T follicular helper cell (primary cell): ENCODE results near the gene TBX2.

Experiments
- DNase-seq: peaks from one replicate; pipeline ENCODE4 v3.0.0-alpha.2; 2020; ENCODE audit warnings: low read depth

The TBX2 gene

DNA sequence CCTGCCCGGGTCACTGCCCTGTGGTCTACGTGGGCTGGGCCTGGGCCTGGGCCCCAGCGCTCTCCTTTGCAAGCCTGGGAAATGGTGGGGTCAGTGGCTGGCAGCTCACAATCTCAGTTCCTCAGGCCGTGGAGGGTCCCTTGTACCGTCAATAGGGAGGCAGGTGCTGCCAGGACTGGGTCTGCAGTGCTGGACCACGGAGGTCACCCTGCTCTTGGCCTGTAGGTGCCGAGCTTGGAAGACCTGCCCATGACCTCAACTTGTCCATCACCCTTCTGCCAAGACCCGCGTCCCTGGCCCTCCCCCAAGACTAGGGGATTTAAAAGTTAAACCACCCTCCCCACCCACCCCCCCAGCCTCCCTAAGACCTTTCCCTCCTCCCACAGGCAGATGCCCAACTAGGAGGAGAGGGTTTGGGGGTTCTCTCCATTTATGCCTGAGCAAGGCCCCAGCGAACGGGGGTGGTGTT lies 2.5 kb downstream of the TBX2 start:
- no peak for DNase-seq

DNA sequence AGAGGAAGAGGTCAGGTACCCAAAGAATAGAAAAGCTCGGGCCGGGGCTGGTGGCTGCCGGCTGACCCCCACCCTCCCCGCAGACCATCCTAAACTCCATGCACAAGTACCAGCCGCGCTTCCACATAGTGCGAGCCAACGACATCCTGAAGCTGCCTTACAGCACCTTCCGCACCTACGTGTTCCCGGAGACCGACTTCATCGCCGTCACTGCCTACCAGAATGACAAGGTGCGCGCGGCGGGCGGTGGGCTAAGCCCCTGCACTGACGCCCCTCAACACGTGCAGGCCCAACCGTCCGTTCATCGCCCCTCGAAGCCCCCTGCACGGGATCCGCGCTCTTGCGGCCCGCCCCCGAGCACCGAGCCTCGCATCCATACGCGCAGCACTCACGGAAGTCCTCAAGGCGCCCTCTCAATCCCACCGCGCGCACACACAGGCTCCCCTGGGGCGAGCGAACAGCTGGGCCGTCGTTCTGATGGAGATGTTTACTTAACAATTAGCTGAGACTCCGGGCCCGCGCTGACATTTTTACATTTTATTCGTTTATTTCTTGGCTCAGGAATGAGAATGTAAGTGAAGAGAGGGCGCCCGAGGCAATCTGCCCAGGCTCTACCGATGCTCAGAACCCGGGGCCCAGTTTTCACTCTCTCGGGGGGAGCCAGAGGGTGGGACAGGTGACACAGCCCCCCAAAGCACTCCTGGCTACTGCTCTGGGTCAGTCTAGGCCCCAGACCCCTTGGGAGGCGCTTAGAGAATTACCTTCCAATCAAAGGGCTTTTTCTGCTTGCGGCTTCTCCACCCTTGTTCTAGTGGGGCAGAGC lies 3.5 kb downstream of the TBX2 start:
- DNase-seq: no peak

DNA sequence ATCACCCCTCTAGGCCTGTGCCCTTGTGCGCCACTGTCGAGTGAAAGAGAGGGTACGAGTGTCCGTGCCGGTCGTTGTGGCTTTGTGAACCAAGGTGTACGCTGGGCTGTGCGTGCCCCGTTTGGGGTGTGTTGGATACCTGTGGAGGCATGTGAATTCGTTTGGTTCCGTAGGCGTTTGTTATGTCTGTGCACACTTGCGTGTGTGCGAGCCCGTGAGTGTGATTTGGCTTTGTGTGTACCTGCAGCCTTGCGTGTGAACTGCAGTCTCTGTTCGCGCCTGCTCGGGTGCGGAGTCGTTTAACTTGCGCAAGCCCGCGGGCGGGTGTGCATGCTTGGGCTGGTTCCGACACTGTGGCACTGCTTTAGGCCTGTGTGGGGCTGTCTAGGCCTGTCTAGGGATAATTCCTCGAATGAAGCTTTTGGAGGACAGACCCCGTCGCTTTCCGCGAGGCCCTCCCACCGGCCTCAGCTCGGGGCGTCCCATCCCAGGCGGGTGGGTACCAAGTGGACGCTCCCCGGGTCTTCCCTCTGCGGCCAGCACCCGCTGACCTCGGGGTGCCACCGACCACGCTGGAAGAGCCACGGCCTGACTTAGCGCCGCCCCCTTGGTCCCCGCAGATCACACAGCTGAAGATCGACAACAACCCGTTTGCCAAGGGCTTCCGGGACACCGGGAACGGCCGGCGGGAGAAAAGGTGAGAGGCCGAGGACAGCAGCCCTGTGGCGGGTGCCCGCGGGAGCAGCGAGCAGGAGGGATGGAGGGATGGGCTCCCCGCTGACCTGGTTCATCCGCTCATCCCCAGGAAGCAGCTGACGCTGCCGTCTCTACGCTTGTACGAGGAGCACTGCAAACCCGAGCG lies 4.4 kb downstream of the TBX2 start:
- DNase-seq: no peak

DNA sequence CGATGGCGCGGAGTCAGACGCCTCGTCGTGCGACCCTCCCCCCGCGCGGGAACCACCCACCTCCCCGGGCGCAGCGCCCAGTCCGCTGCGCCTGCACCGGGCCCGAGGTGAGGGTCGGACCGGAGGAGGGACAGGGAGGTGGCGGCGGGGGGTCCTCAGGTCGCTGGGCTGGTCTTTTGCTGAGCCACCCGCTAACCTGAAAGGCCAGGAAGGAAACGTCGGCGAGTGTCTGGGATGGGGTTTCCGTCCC lies 4.9 kb downstream of the TBX2 start:
- no peak for DNase-seq

DNA sequence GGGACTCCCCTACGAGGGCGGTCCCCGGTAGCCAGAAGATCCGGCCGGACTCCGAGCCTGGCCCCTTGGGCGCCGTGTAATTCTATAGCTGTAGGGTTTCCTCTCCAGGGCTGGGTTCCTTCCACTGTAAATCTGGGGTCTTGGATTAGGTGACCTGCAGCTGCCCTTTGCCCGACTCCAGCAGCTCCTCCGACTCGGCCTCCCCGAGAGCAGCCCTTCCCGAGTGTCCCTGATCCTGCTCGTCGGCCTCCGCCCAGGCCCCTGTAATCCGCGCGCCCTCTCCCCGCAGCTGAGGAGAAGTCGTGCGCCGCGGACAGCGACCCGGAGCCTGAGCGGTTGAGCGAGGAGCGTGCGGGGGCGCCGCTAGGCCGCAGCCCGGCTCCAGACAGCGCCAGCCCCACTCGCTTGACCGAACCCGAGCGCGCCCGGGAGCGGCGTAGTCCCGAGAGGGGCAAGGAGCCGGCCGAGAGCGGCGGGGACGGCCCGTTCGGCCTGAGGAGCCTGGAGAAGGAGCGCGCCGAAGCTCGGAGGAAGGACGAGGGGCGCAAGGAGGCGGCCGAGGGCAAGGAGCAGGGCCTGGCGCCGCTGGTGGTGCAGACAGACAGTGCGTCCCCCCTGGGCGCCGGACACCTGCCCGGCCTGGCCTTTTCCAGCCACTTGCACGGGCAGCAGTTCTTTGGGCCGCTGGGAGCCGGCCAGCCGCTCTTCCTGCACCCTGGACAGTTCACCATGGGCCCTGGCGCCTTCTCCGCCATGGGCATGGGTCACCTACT lies 5.5 kb downstream of the TBX2 start:
- no peak for DNase-seq

DNA sequence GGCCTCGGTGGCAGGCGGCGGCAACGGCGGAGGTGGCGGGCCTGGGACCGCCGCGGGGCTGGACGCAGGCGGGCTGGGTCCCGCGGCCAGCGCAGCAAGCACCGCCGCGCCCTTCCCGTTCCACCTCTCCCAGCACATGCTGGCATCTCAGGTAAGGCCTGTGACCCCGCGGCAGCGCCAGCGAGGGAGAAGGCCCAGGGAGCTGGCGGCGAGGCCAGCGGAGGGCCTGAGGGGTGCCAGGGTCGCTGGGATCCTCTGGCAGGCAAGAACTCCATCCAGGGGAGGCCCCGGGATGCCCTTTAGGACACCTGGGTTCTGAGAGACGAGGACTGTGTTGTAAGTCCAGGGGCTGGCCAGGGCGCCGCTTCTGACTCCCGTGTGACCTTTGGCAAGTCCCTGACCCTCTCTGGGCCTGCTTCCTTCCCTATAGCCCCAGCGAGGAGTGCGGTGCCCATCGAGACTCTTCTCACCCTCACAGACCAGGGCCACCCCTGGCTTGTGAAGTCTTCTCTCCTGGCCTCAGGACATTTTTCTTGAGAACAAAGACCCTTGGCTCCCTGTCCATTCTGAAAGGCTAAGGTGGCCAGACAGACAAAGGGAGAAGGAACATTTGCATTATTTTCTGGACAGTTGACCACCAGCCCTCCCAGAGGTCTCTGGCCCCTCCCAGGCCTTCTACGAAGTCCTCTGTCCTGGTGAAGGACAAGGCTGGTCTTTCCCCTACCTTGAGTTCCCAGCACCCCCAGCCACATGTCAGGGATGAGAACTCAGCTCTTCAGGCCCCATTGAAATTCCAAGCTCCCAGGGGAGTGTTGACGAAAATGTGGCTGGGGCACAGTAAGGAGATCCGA lies 6.3 kb downstream of the TBX2 start:
- DNase-seq: no peak

DNA sequence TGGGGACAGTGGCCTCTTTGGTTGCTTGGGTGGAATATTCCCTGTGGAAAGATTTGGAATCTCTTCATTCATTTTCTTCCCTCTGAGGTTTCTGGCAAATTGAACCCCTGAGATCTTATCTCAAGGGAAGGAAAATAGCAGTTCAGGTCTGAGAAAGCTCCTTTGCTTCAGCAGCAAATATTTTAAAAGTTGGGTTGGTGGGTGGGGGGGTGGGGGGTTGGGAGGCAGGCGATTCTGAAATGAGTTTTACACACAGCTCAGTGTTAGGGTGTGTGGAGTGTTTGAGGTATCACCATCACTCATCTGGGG lies 6.8 kb downstream of the TBX2 start:
- DNase-seq: no peak

DNA sequence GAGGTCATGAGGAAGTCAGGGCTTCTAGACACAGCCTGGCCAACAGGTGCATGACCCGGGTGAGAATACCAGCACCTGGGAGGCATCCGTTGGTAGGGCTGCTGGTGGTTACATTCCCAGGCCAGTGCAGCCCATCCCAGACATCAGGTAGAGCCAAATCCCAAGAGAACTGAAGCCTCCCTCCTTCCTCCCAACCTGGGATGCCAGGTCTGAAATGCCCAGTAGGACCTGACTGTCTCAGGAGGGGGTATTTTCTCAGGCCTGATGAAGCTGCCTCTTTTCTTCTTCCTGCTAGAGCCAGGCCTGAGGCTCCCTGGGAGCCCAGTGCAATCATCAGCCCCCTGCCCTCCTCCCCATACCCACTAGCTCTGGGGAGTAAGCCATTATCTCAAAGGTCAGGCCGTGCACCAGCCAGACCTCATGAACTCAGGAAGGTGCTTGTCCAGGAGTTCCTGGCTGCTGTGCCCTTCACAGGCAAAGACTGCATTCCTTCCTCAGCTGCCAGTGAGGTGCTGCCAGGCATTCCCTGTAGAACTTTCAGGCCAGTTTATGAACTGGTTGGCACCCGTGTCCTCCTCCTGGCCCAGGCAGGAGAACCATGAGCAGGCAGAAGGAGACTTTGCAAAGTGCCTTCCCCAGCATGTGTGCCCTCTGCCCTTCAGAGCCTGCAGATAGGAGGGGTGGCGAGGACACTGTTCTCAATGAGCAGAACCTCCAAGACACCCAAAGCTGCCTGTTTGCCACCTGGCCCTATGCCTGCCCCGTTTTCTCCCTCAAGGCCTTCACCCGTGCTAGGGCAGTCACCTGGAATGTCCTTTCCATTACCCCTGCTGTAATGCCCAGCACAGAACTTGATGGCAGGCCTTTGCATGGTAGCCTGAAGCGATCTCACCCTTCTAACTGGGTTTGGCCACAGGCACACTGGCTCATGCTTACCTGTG lies 7.6 kb downstream of the TBX2 start:
- DNase-seq: no peak

DNA sequence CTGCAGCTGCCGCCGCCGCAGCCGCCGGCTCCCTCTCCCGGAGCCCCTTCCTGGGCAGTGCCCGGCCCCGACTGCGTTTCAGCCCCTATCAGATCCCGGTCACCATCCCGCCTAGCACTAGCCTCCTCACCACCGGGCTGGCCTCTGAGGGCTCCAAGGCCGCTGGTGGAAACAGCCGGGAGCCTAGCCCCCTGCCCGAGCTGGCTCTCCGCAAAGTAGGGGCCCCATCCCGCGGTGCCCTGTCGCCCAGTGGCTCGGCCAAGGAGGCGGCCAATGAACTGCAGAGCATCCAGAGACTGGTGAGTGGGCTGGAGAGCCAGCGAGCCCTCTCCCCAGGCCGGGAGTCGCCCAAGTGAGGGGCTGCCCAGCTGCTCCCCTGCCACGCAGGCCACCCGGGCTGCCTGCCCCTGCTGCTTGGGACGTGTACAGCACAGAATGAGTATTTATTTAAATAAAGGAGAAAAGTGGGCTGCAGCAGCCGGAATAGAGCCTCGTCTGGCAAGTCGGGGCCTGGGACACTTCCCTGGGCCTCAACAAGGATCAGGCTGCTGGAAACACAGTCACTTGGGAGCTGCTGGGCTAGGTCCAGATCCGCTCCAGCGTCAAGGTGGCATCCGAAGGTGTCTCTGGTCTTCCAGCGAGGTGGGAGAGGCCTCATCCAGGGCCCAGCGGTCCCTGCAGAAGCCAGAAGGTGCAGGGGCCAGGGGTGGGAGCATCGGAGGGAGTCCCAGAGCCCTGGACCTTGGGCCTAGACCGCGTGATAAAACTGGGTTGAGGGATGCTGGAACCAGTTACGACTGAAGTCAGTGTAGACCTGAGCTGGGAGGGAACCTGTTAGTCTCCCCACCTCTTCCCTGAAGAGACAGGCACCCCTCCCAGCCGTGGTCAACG lies 8.8 kb downstream of the TBX2 start:
- no peak for DNase-seq

DNA sequence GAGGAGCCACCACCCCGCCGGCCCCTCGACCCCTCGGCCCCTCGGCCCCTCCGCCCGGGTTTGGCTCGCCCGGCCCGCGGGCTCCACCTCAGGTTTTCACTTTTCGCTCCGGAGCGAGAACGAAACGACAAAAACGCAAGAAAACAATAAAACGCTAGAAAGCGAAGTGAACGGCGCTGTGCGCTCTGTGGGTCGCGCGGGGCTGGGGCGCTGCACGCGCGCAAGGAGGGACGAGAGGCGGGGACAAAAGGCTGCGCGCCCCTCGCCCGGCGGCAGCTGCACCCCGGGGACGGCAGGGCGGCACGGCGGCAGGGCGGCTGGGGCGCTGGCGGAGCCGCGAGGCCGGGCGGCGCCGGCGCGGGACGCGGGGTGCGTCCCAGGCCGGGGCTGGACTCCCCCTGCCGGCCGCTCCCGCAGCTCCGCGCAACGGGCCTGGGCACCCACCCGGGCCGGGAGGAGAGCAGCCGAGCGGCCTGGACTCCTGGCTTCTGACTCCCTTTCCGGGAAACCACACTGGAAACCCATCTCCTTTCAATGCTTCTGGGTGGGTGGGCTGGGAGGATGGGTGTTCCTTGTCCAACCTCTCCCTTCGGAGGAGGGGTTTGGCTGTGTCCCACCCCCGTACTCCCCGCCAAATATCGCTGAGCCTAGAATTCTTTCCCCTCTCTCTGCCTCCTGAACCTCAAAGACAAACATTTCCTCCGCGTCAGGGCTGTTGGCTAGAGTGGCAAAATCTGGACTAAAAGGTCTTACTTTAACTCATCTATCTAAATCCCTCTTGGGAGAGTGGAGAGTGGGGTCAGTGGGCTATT lies 9.9 kb downstream of the TBX2 start:
- no peak for DNase-seq

DNA sequence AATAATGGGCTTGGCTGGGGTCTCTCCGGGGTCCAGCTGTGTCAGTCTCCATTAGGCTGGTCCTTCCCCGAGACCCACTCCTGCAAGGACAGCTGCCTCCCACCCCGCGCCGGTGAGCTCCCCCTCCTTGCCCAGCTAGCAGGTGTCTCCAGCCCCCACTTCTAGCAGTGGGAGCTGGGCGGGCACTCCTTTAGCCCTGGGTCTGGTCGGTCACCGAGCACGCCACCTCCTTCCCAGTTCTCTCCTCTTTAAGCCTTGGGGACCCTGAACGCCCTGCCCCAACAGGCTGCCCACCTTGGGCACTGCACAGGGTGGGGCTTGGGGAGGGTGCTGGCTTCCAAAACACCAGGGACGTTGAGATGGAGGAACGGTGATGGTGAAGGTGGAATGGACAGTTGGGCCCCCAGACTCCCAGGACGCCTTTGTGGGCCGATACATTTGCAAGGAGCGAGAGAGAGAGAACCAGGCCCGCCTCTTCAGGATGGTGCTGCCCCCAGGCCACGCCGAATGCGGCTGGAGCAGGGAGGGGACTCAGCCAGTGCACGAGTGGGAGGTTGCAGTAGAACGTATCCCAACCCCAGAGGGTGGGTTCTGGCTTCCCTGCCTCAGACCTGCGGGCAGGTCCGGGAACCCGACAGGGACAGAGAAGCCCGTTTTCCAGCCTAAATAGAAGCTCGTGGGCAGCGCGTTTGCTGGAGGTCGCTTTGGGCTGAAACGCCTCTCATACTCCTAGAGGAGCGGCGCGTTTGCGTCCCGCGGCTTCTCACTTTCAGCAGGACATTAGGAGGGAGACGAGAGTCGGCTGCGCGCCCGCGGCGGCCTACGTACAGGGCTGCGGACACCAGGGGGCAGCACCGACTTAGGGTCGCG lies 10.7 kb downstream of the TBX2 start:
- DNase-seq: peak; percentile 65

DNA sequence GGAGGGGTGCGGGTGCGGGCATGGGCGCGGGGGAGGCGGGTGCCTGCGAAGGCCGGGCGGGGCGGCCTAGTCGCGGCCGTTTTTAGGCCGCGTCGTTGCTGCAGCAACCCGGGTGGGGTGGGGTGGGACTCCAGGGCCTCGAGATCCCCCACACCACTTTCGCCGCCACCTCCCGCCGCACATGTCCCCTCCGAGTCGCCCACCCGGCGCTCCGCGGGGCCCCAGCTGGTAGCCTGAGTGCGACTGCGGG lies 11.3 kb downstream of the TBX2 start:
- no peak for DNase-seq

DNA sequence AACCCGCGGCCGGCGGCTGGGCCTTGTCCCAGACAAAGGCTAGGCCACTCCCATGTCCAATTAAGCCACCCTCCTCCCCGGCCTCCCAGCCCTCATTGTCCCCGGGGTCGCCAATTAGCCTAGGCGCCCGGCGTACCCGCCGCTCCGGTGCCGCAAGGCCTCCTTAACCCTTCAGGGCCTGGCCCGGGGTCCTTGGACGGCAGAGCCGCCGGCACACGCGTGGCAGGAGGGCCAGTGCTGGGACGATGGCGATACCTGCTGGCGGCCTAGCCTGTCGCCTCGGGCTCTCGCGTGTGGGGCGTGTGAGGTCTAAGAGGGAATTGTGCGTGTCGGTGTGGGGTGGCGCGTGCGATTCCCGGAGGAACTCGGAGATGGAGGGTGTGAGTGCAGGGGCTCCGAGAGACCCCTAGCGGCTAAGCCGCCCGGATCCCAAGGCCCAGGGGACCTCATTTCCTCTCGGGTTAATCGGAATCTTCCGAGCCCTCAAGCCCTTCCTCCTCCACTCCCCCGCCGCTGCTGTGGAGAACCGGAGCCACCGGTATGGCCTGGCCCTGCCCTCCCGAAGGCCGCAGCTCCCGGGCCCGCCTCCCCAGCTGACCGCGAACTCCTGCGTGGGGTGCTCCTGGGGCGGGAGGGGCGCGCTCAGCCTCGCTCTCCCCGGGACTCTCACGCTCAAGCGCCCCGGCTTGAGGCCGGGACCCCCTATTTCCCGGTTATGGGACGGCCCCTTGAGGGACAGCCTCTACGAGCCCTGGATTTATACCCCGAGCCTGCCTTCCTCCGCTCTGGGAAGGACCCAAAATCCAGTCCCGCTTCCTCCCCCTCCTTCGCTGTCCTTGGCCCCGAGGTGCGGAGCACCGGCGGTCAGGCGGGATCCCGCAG lies 11.9 kb downstream of the TBX2 start:
- no peak for DNase-seq

DNA sequence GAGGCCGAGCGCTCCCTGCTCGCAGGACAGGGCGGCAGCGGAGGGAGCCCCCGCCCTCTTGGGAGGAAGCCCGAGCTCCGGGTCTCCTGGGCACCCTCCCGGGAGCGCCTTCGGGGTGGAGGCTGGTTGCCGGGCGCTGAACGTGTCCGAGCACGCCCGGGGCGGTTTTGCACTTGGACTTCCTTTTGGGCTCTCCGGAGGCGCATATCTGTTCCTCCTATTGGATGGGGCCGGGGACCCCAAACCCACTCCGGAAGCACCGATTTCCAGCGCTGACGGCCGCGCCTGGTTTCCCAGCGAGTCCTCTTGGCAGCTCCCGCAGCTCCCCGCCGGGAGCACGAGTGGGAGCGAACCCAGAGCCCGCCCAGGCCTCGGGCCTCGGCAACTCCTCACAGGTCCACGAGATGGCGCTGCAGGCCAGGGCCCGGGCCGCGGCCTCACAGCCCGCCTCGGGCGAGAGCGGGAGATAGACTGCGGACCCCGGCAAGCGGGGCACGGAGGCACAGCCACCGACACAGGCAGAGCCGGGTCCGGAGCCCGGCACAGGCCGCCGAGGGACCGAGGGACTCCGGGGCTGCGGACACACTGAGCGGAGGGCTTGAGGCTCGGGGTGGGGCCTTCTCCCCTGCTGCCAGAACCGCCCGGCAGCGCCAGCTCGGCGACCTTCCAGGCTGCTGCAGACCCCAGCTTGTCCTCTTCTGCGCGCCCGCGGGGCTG lies 12.7 kb downstream of the TBX2 start:
- DNase-seq: peak; percentile 62

DNA sequence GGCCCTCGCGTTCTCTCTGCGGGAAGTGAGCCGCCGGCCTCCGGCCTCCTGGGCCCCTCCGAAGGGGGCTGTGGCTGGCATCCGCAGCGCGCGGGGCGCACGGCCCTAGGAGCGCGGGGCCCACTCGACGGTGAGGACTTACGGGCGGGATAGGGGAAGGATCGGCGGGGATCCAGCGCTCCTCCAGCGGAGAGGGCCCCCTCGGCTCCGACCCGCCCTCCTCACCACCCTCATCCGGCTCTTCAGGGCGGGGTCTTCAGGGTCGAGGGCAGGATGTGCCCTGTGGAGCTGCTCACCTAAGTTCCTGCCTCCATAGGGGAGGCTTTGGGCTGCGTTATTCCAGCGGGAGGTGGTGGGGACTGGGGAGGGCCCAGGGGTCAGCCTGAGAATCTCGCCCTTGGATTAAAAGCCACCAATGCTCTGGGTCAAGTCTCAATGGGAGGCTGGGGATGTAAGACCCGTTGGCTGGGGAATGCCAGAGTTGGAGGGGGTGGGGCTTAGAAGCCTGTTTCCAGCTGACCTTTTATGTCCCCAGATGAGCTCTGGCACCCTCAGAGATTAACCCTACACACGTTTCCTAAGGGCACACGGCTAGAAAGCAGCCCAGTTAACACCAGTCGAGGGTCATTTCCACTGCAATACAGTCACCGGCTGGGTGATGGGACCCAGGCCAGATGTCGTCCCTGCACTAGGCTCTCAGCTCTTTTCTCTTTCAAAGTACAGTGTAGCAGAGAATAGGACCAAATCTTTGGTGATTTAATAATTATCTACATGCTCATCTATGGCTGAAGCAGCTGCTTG lies 13.4 kb downstream of the TBX2 start:
- DNase-seq: no peak
